Measurements from ENCODE around the gene RBFOX1.

RBFOX1 gene

GRCh38 chr16:7691533-7691932 lies 358.9 kb downstream of the RBFOX1 start:
- DNase-seq (ENCODE audit: low read depth, low spot score) = no peak
- Histone ChIP-seq H3K9me3 (ENCODE audit: control insufficient read depth, insufficient read depth, low read length) (no peaks in the 10 kb centered on the region), H3K4me3 (ENCODE audit: low read length) (no peak overlapping the region), H3K4me1 (ENCODE audit: control insufficient read depth, insufficient read depth, low read length) (no peaks in the 10 kb centered on the region), H3K36me3 (ENCODE audit: control insufficient read depth, insufficient read depth, low read length) (no peaks in the 10 kb centered on the region), H3K27me3 (ENCODE audit: control insufficient read depth, insufficient read depth, low read length) (no peaks in the 10 kb centered on the region), H3K27ac (ENCODE audit: low read length) (no peak overlapping the region)
- WGBS (ENCODE audit: insufficient coverage, insufficient read length) = no CpG with 5 or more reads among the region's 4 CpGs

DNA sequence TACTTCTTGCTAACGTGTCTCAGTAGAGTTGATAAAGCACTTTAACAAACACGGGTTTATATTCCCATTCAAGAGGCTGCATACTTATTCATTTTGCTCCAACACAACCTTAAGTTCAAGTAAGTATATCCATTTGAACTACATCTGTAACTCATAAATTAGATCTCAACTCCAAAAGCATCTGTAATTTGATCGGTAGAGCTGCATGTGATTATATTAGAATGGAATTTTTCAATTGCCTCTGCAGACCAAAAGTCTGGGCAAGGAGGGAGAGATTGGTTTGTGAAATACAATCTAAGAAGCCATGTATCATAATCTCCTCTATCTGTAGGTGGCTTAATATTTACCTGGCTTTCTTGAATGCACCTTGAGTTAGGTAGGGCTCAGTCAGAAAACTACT lies 371.0 kb downstream of the RBFOX1 start:
- Histone ChIP-seq H3K9me3 (ENCODE audit: control insufficient read depth, insufficient read depth, low read length) (peaks cover 1% of the 10 kb centered on the region; the same call in 1 of the 2 replicates), H3K4me1 (ENCODE audit: control insufficient read depth, insufficient read depth, low read length) (no peaks in the 10 kb centered on the region), H3K27me3 (ENCODE audit: control insufficient read depth, insufficient read depth, low read length) (no peaks in the 10 kb centered on the region), H3K4me3 (ENCODE audit: low read length) (no peak overlapping the region), H3K36me3 (ENCODE audit: control insufficient read depth, insufficient read depth, low read length) (no peaks in the 10 kb centered on the region), H3K27ac (ENCODE audit: low read length) (no peak overlapping the region)
- no CpG with 5 or more reads among the region's 3 CpGs for WGBS (ENCODE audit: insufficient coverage, insufficient read length)
- no peak for DNase-seq (ENCODE audit: low read depth, low spot score)

- no peak for DNase-seq (ENCODE audit: low read depth, low spot score)
- WGBS (ENCODE audit: insufficient coverage, insufficient read length) = no CpG with 5 or more reads among the region's 7 CpGs
- no peaks in the 10 kb centered on the region for H3K27me3 ChIP-seq (ENCODE audit: control insufficient read depth, insufficient read depth, low read length)
- H3K27ac ChIP-seq (ENCODE audit: low read length) = no peak overlapping the region
- peaks cover 1% of the 10 kb centered on the region; the same call in 1 of the 2 replicates for H3K9me3 ChIP-seq (ENCODE audit: control insufficient read depth, insufficient read depth, low read length)
- H3K36me3 ChIP-seq (ENCODE audit: control insufficient read depth, insufficient read depth, low read length) = no peaks in the 10 kb centered on the region
- H3K4me3 ChIP-seq (ENCODE audit: low read length) = no peak overlapping the region
- no peaks in the 10 kb centered on the region for H3K4me1 ChIP-seq (ENCODE audit: control insufficient read depth, insufficient read depth, low read length)
Observed at GRCh38 chr16:7705885-7706284, 373.2 kb downstream of the RBFOX1 start.

DNA sequence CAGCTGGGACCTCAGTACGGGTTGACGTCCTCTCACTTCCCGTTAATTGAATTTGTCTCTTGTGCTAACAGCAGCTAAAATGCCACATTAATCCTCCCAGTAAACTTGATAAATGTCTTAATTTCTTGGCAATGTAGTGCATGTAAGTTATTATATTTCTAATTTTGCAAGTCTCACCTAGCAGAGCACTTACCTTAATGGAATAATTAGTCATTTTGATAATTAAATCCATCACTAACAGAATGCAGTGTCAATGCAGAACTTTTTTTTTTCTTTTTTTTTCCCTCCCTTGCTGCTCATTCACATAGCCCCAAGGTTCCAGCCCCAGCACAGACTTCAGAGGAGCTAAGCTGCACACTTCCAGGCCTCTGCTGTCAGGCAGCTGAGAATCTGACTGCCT lies 376.5 kb downstream of the RBFOX1 start:
- Histone ChIP-seq H3K36me3 (ENCODE audit: control insufficient read depth, insufficient read depth, low read length) (no peaks in the 10 kb centered on the region), H3K9me3 (ENCODE audit: control insufficient read depth, insufficient read depth, low read length) (peaks cover 1% of the 10 kb centered on the region; the same call in 1 of the 2 replicates), H3K4me1 (ENCODE audit: control insufficient read depth, insufficient read depth, low read length) (no peaks in the 10 kb centered on the region), H3K27ac (ENCODE audit: low read length) (no peak overlapping the region), H3K4me3 (ENCODE audit: low read length) (no peak overlapping the region), H3K27me3 (ENCODE audit: control insufficient read depth, insufficient read depth, low read length) (no peaks in the 10 kb centered on the region)
- no peak for DNase-seq (ENCODE audit: low read depth, low spot score)
- WGBS (ENCODE audit: insufficient coverage, insufficient read length) = no CpG with 5 or more reads among the region's 3 CpGs

GRCh38 chr16:7713244-7713643 lies 380.6 kb downstream of the RBFOX1 start:
- H3K27me3 ChIP-seq (ENCODE audit: control insufficient read depth, insufficient read depth, low read length) = no peaks in the 10 kb centered on the region
- no peak overlapping the region for H3K27ac ChIP-seq (ENCODE audit: low read length)
- no peaks in the 10 kb centered on the region; the same call in 1 of the 2 replicates for H3K9me3 ChIP-seq (ENCODE audit: control insufficient read depth, insufficient read depth, low read length)
- no peaks in the 10 kb centered on the region for H3K36me3 ChIP-seq (ENCODE audit: control insufficient read depth, insufficient read depth, low read length)
- H3K4me3 ChIP-seq (ENCODE audit: low read length) = no peak overlapping the region
- WGBS (ENCODE audit: insufficient coverage, insufficient read length) = no CpG with 5 or more reads among the region's 2 CpGs
- DNase-seq (ENCODE audit: low read depth, low spot score) = no peak
- H3K4me1 ChIP-seq (ENCODE audit: control insufficient read depth, insufficient read depth, low read length) = no peaks in the 10 kb centered on the region

DNA sequence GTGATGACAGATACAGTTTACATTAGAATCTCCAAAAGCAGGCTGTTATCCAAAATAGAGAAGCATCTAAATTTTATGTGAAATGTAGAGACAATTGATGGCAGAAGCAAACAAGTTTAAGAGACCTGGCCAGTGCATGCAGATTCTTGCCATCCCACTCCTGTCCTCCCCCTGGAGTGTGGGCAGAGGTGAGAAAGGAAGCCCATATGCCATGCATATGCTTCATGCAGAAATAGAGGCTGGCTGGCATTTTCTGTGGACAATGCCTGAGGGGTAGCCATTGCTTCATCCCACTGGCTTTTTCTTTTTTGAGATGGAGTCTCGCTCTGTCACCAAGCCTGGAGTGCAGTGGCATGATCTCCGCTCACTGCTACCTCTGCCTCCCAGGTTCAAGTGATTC lies 382.1 kb downstream of the RBFOX1 start:
- no peak overlapping the region for H3K27ac ChIP-seq (ENCODE audit: low read length)
- WGBS (ENCODE audit: insufficient coverage, insufficient read length) = no CpG with 5 or more reads among the region's 2 CpGs
- DNase-seq (ENCODE audit: low read depth, low spot score) = no peak
- H3K4me1 ChIP-seq (ENCODE audit: control insufficient read depth, insufficient read depth, low read length) = no peaks in the 10 kb centered on the region
- no peaks in the 10 kb centered on the region for H3K36me3 ChIP-seq (ENCODE audit: control insufficient read depth, insufficient read depth, low read length)
- H3K27me3 ChIP-seq (ENCODE audit: control insufficient read depth, insufficient read depth, low read length) = no peaks in the 10 kb centered on the region
- no peak overlapping the region for H3K4me3 ChIP-seq (ENCODE audit: low read length)
- no peaks in the 10 kb centered on the region; the same call in 1 of the 2 replicates for H3K9me3 ChIP-seq (ENCODE audit: control insufficient read depth, insufficient read depth, low read length)

DNA sequence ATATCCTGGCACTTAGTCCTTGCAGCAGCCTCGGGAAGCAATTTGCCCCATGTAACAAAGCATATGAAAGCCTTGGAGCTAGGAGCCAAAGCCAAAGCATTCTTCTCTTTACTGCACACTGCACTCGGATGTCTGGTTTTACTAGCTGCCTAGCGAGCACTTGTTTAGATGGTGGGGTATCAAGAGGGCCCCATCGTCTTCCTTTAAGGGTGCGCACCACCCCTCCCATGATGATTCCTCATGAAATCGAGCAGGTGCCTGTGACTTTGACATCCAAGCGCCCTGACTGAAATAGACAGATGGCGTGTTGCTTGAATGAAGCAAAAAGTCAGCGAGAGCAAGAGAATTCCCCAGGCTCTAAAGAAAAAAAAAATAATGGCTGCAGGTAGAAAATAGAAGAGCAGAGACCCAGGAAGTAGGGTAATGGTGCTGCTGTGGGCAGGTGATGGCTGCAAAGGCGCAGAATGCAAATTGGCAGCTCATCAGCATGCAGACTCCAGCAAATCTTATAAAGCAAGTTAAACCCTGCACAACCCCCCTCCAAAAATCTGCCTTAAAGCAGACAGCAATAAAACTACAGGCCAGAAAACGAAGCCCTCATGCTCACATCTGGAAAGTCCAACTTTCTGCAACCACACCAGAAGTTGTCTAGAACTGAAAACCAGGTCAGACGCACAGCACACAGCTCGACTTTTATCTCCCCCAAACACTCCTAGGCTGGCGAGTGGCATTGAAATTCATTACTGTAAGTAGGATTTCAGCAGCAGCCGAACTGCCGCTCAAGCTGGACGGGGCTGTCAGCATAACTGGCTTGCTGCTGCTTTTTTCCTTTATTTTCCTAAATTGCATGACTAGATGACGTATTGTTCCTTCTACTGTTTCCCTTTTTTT lies 384.3 kb downstream of the RBFOX1 start:
- Histone ChIP-seq H3K27ac (ENCODE audit: low read length) (no peak overlapping the region), H3K36me3 (ENCODE audit: control insufficient read depth, insufficient read depth, low read length) (no peaks in the 10 kb centered on the region), H3K27me3 (ENCODE audit: control insufficient read depth, insufficient read depth, low read length) (no peaks in the 10 kb centered on the region), H3K9me3 (ENCODE audit: control insufficient read depth, insufficient read depth, low read length) (no peaks in the 10 kb centered on the region; the same call in 1 of the 2 replicates), H3K4me1 (ENCODE audit: control insufficient read depth, insufficient read depth, low read length) (no peaks in the 10 kb centered on the region), H3K4me3 (ENCODE audit: low read length) (no peak overlapping the region)
- no peak for DNase-seq (ENCODE audit: low read depth, low spot score)
- no CpG with 5 or more reads among the region's 18 CpGs for WGBS (ENCODE audit: insufficient coverage, insufficient read length)

- Histone ChIP-seq H3K4me1 (ENCODE audit: control insufficient read depth, insufficient read depth, low read length) (no peaks in the 10 kb centered on the region), H3K4me3 (ENCODE audit: low read length) (no peak overlapping the region), H3K27ac (ENCODE audit: low read length) (no peak overlapping the region), H3K9me3 (ENCODE audit: control insufficient read depth, insufficient read depth, low read length) (no peaks in the 10 kb centered on the region; the same call in 1 of the 2 replicates), H3K27me3 (ENCODE audit: control insufficient read depth, insufficient read depth, low read length) (no peaks in the 10 kb centered on the region), H3K36me3 (ENCODE audit: control insufficient read depth, insufficient read depth, low read length) (no peaks in the 10 kb centered on the region)
- no CpG with 5 or more reads among the region's 4 CpGs for WGBS (ENCODE audit: insufficient coverage, insufficient read length)
- DNase-seq (ENCODE audit: low read depth, low spot score) = no peak
Observed at GRCh38 chr16:7722761-7723160, 390.1 kb downstream of the RBFOX1 start.

DNA sequence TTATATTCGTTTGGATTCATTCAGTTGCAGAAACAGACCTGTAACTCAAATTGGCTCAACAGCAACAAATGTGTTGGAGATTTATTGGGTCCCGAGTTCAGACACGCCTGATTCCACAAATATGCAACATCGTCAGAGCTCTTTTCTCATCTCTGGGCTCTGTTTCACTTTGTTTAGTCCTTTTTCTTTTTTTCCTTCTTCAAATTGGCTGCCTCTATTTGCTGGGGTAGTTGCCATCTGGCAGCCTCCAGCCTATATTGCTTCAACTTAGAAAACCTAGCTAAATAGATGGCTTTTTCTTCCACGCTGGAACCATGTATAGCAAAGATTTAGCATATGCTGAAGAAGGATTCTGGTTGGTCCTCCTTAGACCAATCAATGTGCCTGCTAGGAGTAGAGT lies 398.5 kb downstream of the RBFOX1 start:
- no peaks in the 10 kb centered on the region for H3K27me3 ChIP-seq (ENCODE audit: control insufficient read depth, insufficient read depth, low read length)
- H3K4me3 ChIP-seq (ENCODE audit: low read length) = no peak overlapping the region
- no peak for DNase-seq (ENCODE audit: low read depth, low spot score)
- no peak overlapping the region for H3K27ac ChIP-seq (ENCODE audit: low read length)
- WGBS (ENCODE audit: insufficient coverage, insufficient read length) = no CpG with 5 or more reads among the region's 5 CpGs
- no peaks in the 10 kb centered on the region; the same call in 1 of the 2 replicates for H3K9me3 ChIP-seq (ENCODE audit: control insufficient read depth, insufficient read depth, low read length)
- no peaks in the 10 kb centered on the region for H3K36me3 ChIP-seq (ENCODE audit: control insufficient read depth, insufficient read depth, low read length)
- H3K4me1 ChIP-seq (ENCODE audit: control insufficient read depth, insufficient read depth, low read length) = no peaks in the 10 kb centered on the region

- no peaks in the 10 kb centered on the region for H3K36me3 ChIP-seq (ENCODE audit: control insufficient read depth, insufficient read depth, low read length)
- no peaks in the 10 kb centered on the region for H3K27me3 ChIP-seq (ENCODE audit: control insufficient read depth, insufficient read depth, low read length)
- no peak for DNase-seq (ENCODE audit: low read depth, low spot score)
- no peak overlapping the region for H3K27ac ChIP-seq (ENCODE audit: low read length)
- no peaks in the 10 kb centered on the region; the same call in 1 of the 2 replicates for H3K9me3 ChIP-seq (ENCODE audit: control insufficient read depth, insufficient read depth, low read length)
- H3K4me3 ChIP-seq (ENCODE audit: low read length) = no peak overlapping the region
- H3K4me1 ChIP-seq (ENCODE audit: control insufficient read depth, insufficient read depth, low read length) = no peaks in the 10 kb centered on the region
- WGBS (ENCODE audit: insufficient coverage, insufficient read length) = no CpG with 5 or more reads among the region's 1 CpG
Observed at GRCh38 chr16:7736138-7736665, 403.6 kb downstream of the RBFOX1 start.

All from iPS DF 6.9 (cell line).